Glutamatergic neuron (in vitro differentiated cells): Measurements from ENCODE around the gene NTM. TPM values are rescaled to one million over a fixed set of nuclear protein-coding genes. Genes with fewer than 3 reads are reported as not detected.

Experiments
- DNase-seq: peaks from one replicate; pipeline ENCODE4 v3.0.0; 2022
- H3K27ac Mint-ChIP-seq: one replicate; pipeline ENCODE4 v1.8.0; 2020; ENCODE audit warnings: mild to moderate bottlenecking, mixed read lengths, inconsistent platforms; ENCODE audit not compliant: unreplicated experiment
- H3K27me3 Mint-ChIP-seq: one replicate; pipeline ENCODE4 v1.8.0; 2020; ENCODE audit warnings: mild to moderate bottlenecking, moderate library complexity, mixed read lengths, inconsistent platforms; ENCODE audit not compliant: unreplicated experiment
- H3K36me3 Mint-ChIP-seq: one replicate; pipeline ENCODE4 v1.8.0; 2020; ENCODE audit warnings: mild to moderate bottlenecking, mixed read lengths, inconsistent platforms; ENCODE audit not compliant: unreplicated experiment
- H3K4me1 Mint-ChIP-seq: one replicate; pipeline ENCODE4 v1.8.0; 2020; ENCODE audit warnings: mild to moderate bottlenecking, low read depth, mixed read lengths, inconsistent platforms; ENCODE audit not compliant: unreplicated experiment
- H3K4me3 Mint-ChIP-seq: one replicate; pipeline ENCODE4 v1.8.0; 2020; ENCODE audit warnings: mild to moderate bottlenecking, mixed read lengths, inconsistent platforms; ENCODE audit not compliant: unreplicated experiment
- H3K9me3 Mint-ChIP-seq: one replicate; pipeline ENCODE4 v1.8.0; 2020; ENCODE audit warnings: mild to moderate bottlenecking, moderate library complexity, mixed read lengths, inconsistent platforms; ENCODE audit not compliant: unreplicated experiment
- total RNA-seq: library from RNA; stranded (reverse); fragmentation: NEBNext Ultra II Directional; extraction: Animal tissue kit (Norgen Biotek cat#: 25700); gene quantifications from one replicate; pipeline ENCODE4 v1.2.1, GENCODE V29; 2021; ENCODE audit not compliant: unreplicated experiment
- TF ChIP-seq, protein P1 (sequence below): fragments of 200-600 bp; sonication (generic); IDR thresholded peaks from one replicate; pipeline ENCODE4 v1.5.0; 2021; ENCODE audit not compliant: partially characterized antibody, unreplicated experiment

NTM gene
- total RNA-seq, 1 donor from 2014 or later, result 1.2 TPM

GRCh38 chr11:132082566-132082965, 712.2 kb downstream of the NTM start:
- no peaks in the 10 kb centered on the region for H3K27me3 Mint-ChIP-seq
- H3K9me3 Mint-ChIP-seq, result peaks cover 3% of the 10 kb centered on the region
- DNase-seq, result no peak
- TF ChIP-seq, protein P1, sequence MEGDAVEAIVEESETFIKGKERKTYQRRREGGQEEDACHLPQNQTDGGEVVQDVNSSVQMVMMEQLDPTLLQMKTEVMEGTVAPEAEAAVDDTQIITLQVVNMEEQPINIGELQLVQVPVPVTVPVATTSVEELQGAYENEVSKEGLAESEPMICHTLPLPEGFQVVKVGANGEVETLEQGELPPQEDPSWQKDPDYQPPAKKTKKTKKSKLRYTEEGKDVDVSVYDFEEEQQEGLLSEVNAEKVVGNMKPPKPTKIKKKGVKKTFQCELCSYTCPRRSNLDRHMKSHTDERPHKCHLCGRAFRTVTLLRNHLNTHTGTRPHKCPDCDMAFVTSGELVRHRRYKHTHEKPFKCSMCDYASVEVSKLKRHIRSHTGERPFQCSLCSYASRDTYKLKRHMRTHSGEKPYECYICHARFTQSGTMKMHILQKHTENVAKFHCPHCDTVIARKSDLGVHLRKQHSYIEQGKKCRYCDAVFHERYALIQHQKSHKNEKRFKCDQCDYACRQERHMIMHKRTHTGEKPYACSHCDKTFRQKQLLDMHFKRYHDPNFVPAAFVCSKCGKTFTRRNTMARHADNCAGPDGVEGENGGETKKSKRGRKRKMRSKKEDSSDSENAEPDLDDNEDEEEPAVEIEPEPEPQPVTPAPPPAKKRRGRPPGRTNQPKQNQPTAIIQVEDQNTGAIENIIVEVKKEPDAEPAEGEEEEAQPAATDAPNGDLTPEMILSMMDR, result no peak
- peaks cover 8% of the 10 kb centered on the region for H3K36me3 Mint-ChIP-seq
- H3K4me3 Mint-ChIP-seq, result no peak overlapping the region
- H3K27ac Mint-ChIP-seq, result no peak overlapping the region
- H3K4me1 Mint-ChIP-seq, result no peaks in the 10 kb centered on the region

DNA sequence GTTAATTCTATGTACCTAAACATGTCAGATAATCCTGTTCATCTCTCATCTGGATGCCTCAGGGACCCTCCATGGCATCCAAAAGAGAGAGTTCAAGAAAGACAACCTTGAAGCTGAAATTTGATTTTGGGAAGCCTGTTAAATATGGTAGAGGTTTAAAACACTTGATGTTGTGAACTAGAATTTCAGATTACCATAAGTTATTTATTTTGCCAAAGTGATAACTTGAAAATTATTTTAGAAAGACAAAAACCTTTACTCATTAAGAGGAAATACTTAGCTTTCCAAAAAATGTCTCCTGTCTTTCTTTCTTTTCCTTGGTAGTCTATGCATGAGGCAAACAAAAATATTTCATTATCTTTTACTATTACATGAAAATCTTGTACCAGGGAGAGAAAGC, 714.0 kb downstream of the NTM start:
- peaks cover 11% of the 10 kb centered on the region for H3K36me3 Mint-ChIP-seq
- H3K27me3 Mint-ChIP-seq, result no peaks in the 10 kb centered on the region
- H3K4me3 Mint-ChIP-seq, result no peak overlapping the region
- no peak for DNase-seq
- H3K27ac Mint-ChIP-seq, result no peak overlapping the region
- H3K9me3 Mint-ChIP-seq, result peaks cover 3% of the 10 kb centered on the region
- TF ChIP-seq, protein P1, result no peak
- no peaks in the 10 kb centered on the region for H3K4me1 Mint-ChIP-seq

DNA sequence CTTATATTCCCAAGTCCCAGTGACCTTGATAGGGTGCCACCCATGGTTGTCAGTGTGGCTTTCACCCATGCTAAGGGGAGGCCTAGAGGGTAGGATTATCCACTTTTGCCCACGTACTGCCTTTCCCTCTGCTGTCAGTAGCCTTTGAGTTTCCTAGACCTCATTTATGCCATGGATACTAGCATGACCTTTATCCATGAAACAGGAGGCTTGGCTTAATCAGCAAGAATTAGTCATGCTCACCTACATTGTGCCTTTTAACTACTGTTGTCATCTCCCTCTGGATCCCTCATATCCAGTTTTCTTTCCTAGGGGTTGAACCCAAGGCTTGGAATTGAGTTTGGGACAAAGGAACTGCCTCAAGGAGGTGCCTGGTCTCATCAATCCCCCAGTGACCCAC, 716.7 kb downstream of the NTM start:
- Mint-ChIP-seq H3K36me3 (peaks cover 11% of the 10 kb centered on the region), H3K4me3 (no peak overlapping the region), H3K4me1 (no peaks in the 10 kb centered on the region), H3K9me3 (peaks cover 3% of the 10 kb centered on the region), H3K27ac (no peak overlapping the region), H3K27me3 (no peaks in the 10 kb centered on the region)
- TF ChIP-seq, protein P1, result no peak
- DNase-seq, result no peak

- H3K4me3 Mint-ChIP-seq, result no peak overlapping the region
- no peak for DNase-seq
- TF ChIP-seq, protein P1, result no peak
- H3K4me1 Mint-ChIP-seq, result no peaks in the 10 kb centered on the region
- H3K27me3 Mint-ChIP-seq, result no peaks in the 10 kb centered on the region
- H3K36me3 Mint-ChIP-seq, result peaks cover 11% of the 10 kb centered on the region
- H3K9me3 Mint-ChIP-seq, result peaks cover 3% of the 10 kb centered on the region
- H3K27ac Mint-ChIP-seq, result no peak overlapping the region
These were observed 718.1 kb downstream of the NTM start for GRCh38 chr11:132088551-132088950.

DNA sequence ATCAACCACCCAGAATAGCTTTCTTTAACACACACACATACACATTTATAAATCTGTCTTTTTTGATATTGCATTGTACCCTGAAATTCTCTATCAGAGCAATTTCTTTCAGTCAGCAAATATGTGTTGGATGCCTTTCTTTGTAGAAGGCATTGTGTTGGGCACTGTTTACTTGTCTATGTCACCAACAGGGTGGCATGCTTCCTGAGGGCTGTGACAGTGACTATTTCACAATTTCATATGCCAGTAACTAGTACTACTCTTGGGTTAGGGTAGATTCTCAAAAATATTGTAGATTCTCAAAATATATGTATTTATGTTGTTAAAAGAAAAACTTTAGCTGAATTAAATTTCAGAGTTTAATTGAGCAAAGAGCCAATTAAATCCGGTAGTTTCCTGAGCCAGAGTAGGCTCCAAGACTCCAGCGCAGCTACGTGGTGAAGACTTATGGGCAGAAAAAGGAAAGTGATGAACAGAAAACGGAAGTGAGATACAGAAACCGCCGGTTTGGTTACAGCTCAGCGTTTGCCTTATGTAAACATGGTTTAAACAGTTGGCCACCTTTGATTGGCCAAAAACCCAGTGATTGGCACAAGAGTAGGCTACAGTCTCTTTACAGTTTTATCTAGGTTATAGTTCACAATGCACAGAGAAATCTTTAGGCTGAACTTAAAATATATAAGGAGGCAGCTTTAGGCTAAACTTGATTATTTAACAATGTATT, 723.3 kb downstream of the NTM start:
- H3K27me3 Mint-ChIP-seq, result no peaks in the 10 kb centered on the region
- TF ChIP-seq, protein P1, result no peak
- H3K27ac Mint-ChIP-seq, result no peak overlapping the region
- no peaks in the 10 kb centered on the region for H3K36me3 Mint-ChIP-seq
- DNase-seq, result no peak
- no peak overlapping the region for H3K4me3 Mint-ChIP-seq
- no peaks in the 10 kb centered on the region for H3K4me1 Mint-ChIP-seq
- no peaks in the 10 kb centered on the region for H3K9me3 Mint-ChIP-seq
